ENCODE measurements around the gene ATP6V0E1.

- TF ChIP-seq GATA2 (IDR thresholded peaks at IDR 0.05; ENCODE audit: low read depth, low read length) (no peak), GATA3 (IDR thresholded peaks at IDR 0.05; ENCODE audit: low read depth, low read length) (no peak)
Measured at GRCh38 chr5:172957458-172957857, 26.1 kb upstream of the ATP6V0E1 start.
